GM23248 (cell line): Measurements from ENCODE around the gene EMC8.

Source experiments
- EZH2 ChIP-seq: fragments of 200-600 bp; sonication (generic); IDR thresholded peaks from 2 replicates; pipeline ENCODE4 v1.6.1; 2018; ENCODE audit warnings: antibody characterized with exemption, mild to moderate bottlenecking; ENCODE audit not compliant: insufficient read depth, poor library complexity, severe bottlenecking
- EZH2phosphoT487 ChIP-seq: fragments of 200-600 bp; sonication (generic); IDR thresholded peaks from 2 replicates; pipeline ENCODE4 v1.6.1; 2018; ENCODE audit warnings: antibody characterized with exemption, moderate library complexity, mild to moderate bottlenecking, low read depth; ENCODE audit not compliant: insufficient read depth

DNA sequence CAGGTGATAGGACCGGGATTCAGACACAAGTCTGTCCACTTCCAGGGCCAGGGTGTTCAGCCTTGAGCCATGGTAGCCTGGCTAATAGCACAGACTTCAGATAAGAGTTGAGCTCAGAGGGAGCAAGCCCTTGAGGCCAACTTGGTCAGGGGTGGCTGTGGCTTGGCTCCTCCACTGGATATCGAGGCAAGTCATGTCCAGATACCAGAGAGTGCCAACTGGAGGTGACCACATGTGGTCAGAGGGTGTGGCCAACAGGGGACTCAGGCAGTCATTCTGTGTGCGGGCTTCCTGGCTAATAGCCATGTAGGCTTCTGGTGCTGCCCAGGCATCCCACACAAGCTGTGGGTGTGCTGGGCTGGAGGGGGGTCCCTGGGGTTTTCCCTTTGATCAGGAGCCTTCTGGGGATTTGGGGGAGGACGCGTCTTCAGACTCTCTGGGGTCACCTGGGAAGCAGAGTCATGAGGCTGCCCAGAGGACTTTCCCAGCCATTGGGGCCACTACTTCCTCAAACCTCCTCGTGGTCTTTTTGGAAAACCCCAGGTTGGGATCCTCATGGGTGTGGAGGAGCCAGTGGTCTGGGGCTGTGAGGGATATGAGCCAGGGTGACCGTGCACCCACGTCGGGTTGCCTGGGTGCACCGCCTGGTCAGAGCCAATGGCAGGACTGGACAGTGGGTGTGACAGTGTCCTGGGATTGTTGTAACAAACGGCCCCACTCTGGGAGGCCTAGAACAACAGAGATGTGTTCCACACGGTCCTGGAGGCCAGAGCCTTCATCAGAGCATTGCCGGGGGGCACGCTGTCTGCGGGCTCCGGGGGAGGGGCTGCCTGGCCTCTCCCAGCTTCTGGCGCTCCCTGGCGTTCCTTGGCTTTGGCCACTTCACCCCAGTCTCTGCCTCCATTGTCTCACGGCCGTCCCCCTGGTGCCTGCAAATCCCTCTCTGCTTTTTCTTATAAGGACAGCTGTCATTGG lies 25.1 kb upstream of the EMC8 start:
- TF ChIP-seq EZH2 (no peak), EZH2phosphoT487 (no peak)
